Measurements from ENCODE around the gene ACACA. TPM values are rescaled to one million over a fixed set of nuclear protein-coding genes. Genes with fewer than 3 reads are reported as not detected.

ACACA gene
- total RNA-seq, 4 donors from 2014 or later, result 4.7 to 75.1 (median 41.9) TPM

- Histone ChIP-seq H3K4me1 (no peaks in the 10 kb centered on the region), H3K9me3 (no peaks in the 10 kb centered on the region), H3K36me3 (no peaks in the 10 kb centered on the region), H3K27ac (no peak overlapping the region), H3K27me3 (no peaks in the 10 kb centered on the region), H3K4me3 (no peak overlapping the region)
- intact Hi-C loops (cut with DNase I; ENCODE audit: low total_unique reads), result no loop called here
- DNase-seq, result no peak
- TF ChIP-seq POLR2A (IDR thresholded peaks at IDR 0.05) (no peak), CTCF (IDR thresholded peaks at IDR 0.05) (no peak)
Observed at GRCh38 chr17:37123941-37124820, 282.5 kb downstream of the ACACA start.

- no peak overlapping the region for H3K4me3 ChIP-seq
- no peaks in the 10 kb centered on the region for H3K27me3 ChIP-seq
- no peaks in the 10 kb centered on the region for H3K4me1 ChIP-seq
- DNase-seq, result no peak
- no peak overlapping the region for H3K27ac ChIP-seq
- H3K9me3 ChIP-seq, result no peaks in the 10 kb centered on the region
- TF ChIP-seq CTCF (IDR thresholded peaks at IDR 0.05) (no peak), POLR2A (IDR thresholded peaks at IDR 0.05) (no peak)
- H3K36me3 ChIP-seq, result no peaks in the 10 kb centered on the region
- intact Hi-C loops (cut with DNase I; ENCODE audit: low total_unique reads), result no loop called here
Observed at GRCh38 chr17:37123386-37123785, 283.2 kb downstream of the ACACA start.

- intact Hi-C loops (cut with DNase I; ENCODE audit: low total_unique reads), result no loop called here
- no peaks in the 10 kb centered on the region for H3K36me3 ChIP-seq
- H3K4me3 ChIP-seq, result no peak overlapping the region
- H3K27me3 ChIP-seq, result no peaks in the 10 kb centered on the region
- H3K4me1 ChIP-seq, result no peaks in the 10 kb centered on the region
- TF ChIP-seq CTCF (IDR thresholded peaks at IDR 0.05), result no peak
- TF ChIP-seq POLR2A (IDR thresholded peaks at IDR 0.05), result no peak
- H3K27ac ChIP-seq, result no peak overlapping the region
- no peaks in the 10 kb centered on the region for H3K9me3 ChIP-seq
- DNase-seq, result no peak
Observed at GRCh38 chr17:37121616-37122015, 285.0 kb downstream of the ACACA start.

- H3K27ac ChIP-seq, result no peak overlapping the region
- DNase-seq, result no peak
- H3K9me3 ChIP-seq, result no peaks in the 10 kb centered on the region
- no peak overlapping the region for H3K4me3 ChIP-seq
- H3K27me3 ChIP-seq, result no peaks in the 10 kb centered on the region
- no peaks in the 10 kb centered on the region for H3K4me1 ChIP-seq
- intact Hi-C loops (cut with DNase I; ENCODE audit: low total_unique reads), result no loop called here
- no peak for TF ChIP-seq POLR2A (IDR thresholded peaks at IDR 0.05)
- no peak for TF ChIP-seq CTCF (IDR thresholded peaks at IDR 0.05)
- H3K36me3 ChIP-seq, result no peaks in the 10 kb centered on the region
Observed at GRCh38 chr17:37118366-37119137, 288.1 kb downstream of the ACACA start.

All from uterus (tissue), 4 donors.